K562 (cell line): ENCODE results near the gene C1orf167. TPM values are rescaled to one million over a fixed set of nuclear protein-coding genes. Genes with fewer than 3 reads are reported as not detected.

ENCODE experiments used
- BMI1 ChIP-seq: fragments of 150-350 bp; IDR thresholded peaks from 2 replicates; pipeline ENCODE4 v1.6.1; 2014; ENCODE audit warnings: low read length
- CHCHD3 ChIP-seq: fragments of 250-450 bp; sonication (Bioruptor Pico); IDR thresholded peaks from 2 replicates; pipeline ENCODE4 v2.1.2; 2022; ENCODE audit warnings: mild to moderate bottlenecking
- ELF4 ChIP-seq: fragments of 450-650 bp; formaldehyde crosslinking; IDR thresholded peaks from 2 replicates; pipeline ENCODE4 v1.4.0; 2022; ENCODE audit warnings: missing genetic modification characterization
- GTF2B ChIP-seq: IDR thresholded peaks from 2 replicates; pipeline ENCODE4 v1.6.1; 2011; ENCODE audit not compliant: insufficient read length; ENCODE audit errors: extremely low read depth
- HDAC1 ChIP-seq, 2 experiments: fragments of 450-650 bp; IDR thresholded peaks; 2 replicates each; pipeline ENCODE4 v1.6.1; 2016 to 2017; ENCODE audit warnings: inconsistent platforms in 1 of 2, mild to moderate bottlenecking in 1 of 2, moderate library complexity in 1 of 2
- HEY1 ChIP-seq: fragments of 250-450 bp; sonication (Bioruptor Pico); IDR thresholded peaks from 2 replicates; pipeline ENCODE4 v1.5.0; 2020; ENCODE audit warnings: mild to moderate bottlenecking, moderate library complexity, borderline replicate concordance
- JUND ChIP-seq, 2 experiments: IDR thresholded peaks; 2 replicates in 1 of 2; 3 replicates in 1 of 2; pipeline ENCODE4 v1.6.1; 2011; ENCODE audit warnings: borderline replicate concordance in 2 of 2, low read depth in 2 of 2, low read length in 2 of 2, improper control_type of control experiment in 1 of 2, missing biosample characterization in 1 of 2, missing genetic modification characterization in 1 of 2, missing genetic modification reagents in 1 of 2
- MAFF ChIP-seq: IDR thresholded peaks from 2 replicates; pipeline ENCODE4 v1.6.1; 2012; ENCODE audit warnings: low read length, improper control_type of control experiment
- MAFK ChIP-seq: IDR thresholded peaks from 2 replicates; pipeline ENCODE4 v1.6.1; 2011; ENCODE audit warnings: low read length, improper control_type of control experiment
- MED1 ChIP-seq: sonication (generic); formaldehyde crosslinking; IDR thresholded peaks from 2 replicates; pipeline ENCODE4 v1.8.1; 2023; ENCODE audit warnings: missing genetic modification reagents, borderline replicate concordance
- POLR2G ChIP-seq: fragments of 200-400 bp; formaldehyde crosslinking; IDR thresholded peaks from 2 replicates; pipeline ENCODE4 v1.6.1; 2017; ENCODE audit warnings: low read depth, mild to moderate bottlenecking, antibody characterized with exemption, low read length, moderate library complexity
- POU5F1 ChIP-seq: fragments of 150-350 bp; IDR thresholded peaks from 2 replicates; pipeline ENCODE4 v1.6.1; 2014; ENCODE audit warnings: borderline replicate concordance, low read length, low read depth, mild to moderate bottlenecking; ENCODE audit not compliant: partially characterized antibody
- SIRT6 ChIP-seq: IDR thresholded peaks from one replicate; pipeline ENCODE4 v1.6.1; 2012; ENCODE audit warnings: low read depth, mild to moderate bottlenecking, control low read depth, inconsistent platforms, low read length, moderate library complexity
- TFE3 ChIP-seq: fragments of 450-650 bp; formaldehyde crosslinking; IDR thresholded peaks from 2 replicates; pipeline ENCODE4 v1.4.0; 2020; ENCODE audit warnings: mild to moderate bottlenecking, mixed read lengths
- THRAP3 ChIP-seq: fragments of 450-650 bp; IDR thresholded peaks from 2 replicates; pipeline ENCODE4 v1.6.1; 2016; ENCODE audit warnings: mild to moderate bottlenecking, inconsistent platforms, borderline replicate concordance
- XRCC3 ChIP-seq: fragments of 450-650 bp; IDR thresholded peaks from 2 replicates; pipeline ENCODE4 v1.6.1; 2017; ENCODE audit warnings: mild to moderate bottlenecking, moderate library complexity
- YBX1 ChIP-seq: fragments of 450-650 bp; IDR thresholded peaks from 2 replicates; pipeline ENCODE4 v1.7.1; 2016; ENCODE audit warnings: mild to moderate bottlenecking
- YY1 ChIP-seq, 3 experiments: IDR thresholded peaks; 2 replicates each; pipeline ENCODE4 v1.6.1; 2011; ENCODE audit warnings: low read length in 2 of 3, mild to moderate bottlenecking in 2 of 3, moderate library complexity in 2 of 3, borderline replicate concordance in 1 of 3, control low read depth in 1 of 3, low read depth in 1 of 3; ENCODE audit not compliant: insufficient read depth in 3 of 3, insufficient replicate concordance in 2 of 3, control insufficient read depth in 1 of 3, insufficient read length in 1 of 3; ENCODE audit errors: extremely low read depth in 1 of 3
- ZNF165 ChIP-seq: fragments of 250-450 bp; sonication (Bioruptor Pico); IDR thresholded peaks from 2 replicates; pipeline ENCODE4 v1.4.0; 2020; ENCODE audit warnings: borderline replicate concordance
- ZNF282 ChIP-seq: sonication (generic); formaldehyde crosslinking; IDR thresholded peaks from 2 replicates; pipeline ENCODE4 v1.8.1; 2023; ENCODE audit warnings: missing genetic modification reagents
- ZNF785 ChIP-seq: fragments of 250-450 bp; sonication (Bioruptor Pico); IDR thresholded peaks from 2 replicates; pipeline ENCODE4 v1.4.0; 2020; ENCODE audit warnings: mild to moderate bottlenecking
- polyA plus RNA-seq, 8 experiments: library from polyadenylated mRNA; depleted of rRNA in 4 of 8; stranded (reverse) in 5 of 8; unstranded in 3 of 8; fragments of >200 nt; fragmentation: Nextera tagmentation in 2 of 8; fragmentation: Illumina TruSeq in 1 of 8; extraction: Ambion mirVana in 2 of 8; extraction: Trizol in 1 of 8; gene quantifications; 2 replicates each; pipeline versions ENCODE4 v1.2.1 to v1.2.3, GENCODE V29; 2011 to 2014; ENCODE audit warnings: inconsistent platforms in 1 of 8, missing spikeins in 1 of 8
- total RNA-seq, 7 experiments: library from RNA; depleted of rRNA in 6 of 7; stranded (reverse); fragments of >200 nt in 6 of 7; fragmentation: Illumina TruSeq in 2 of 7; extraction: Trizol in 2 of 7; gene quantifications; 2 replicates each; pipeline versions ENCODE4 v1.2.1 to v1.2.3, GENCODE V29; 2011 to 2021; ENCODE audit warnings: low replicate concordance in 1 of 7
- TF ChIP-seq, protein P1 (sequence below), 2 experiments: fragments of 450-650 bp; IDR thresholded peaks; 2 replicates each; pipeline ENCODE4 v1.6.1; 2016

Gene C1orf167
- total and polyA plus RNA-seq, 9 of the 15 experiments (the other 6 are each of a cell fraction or from before 2014, with no cell fraction given): 0.22 to 0.86 (median 0.31) TPM; not detected in 2

DNA sequence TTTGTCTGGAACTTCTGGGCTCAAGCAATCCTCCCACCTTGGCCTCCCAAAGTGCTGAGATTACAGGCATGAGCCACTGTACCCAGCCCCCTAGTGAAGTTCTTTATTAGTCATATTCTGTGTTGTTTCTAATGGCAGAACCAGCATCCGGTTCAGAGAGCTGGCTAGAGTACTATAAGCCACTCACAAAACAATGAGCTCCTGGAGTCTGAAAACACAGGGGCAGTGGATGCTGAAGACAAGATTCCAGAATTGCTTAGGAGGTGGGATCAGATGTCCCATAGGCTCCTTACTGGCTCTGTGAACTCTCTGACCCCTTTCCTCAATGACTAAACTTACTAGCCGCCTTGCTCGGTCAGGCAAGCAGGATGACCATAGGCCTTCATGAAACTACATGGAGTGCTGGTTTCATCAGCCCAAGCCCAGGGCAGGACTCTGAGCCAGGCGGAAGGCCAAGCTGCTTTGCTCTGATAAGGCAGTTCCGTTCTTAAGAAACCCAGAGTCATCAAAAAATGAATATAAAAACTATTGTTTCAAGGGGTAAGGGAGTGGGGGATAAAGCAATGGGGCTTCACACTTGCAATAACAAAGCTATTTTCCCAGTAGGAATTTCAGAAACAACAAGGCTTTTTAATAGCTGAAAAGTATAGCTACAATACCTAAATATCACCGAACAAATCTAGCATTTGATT, 35.7 kb downstream of the C1orf167 start (continued):
- TF ChIP-seq THRAP3 (no peak), ELF4 (CRISPR knock-in tag) (peak; percentile 82; the same call in 1 of the 2 replicates), JUND (IDR thresholded peaks at IDR 0.05; ENCODE audit: borderline replicate concordance, low read depth, low read length) (peak; percentile 85), JUND (tag; IDR thresholded peaks at IDR 0.05; ENCODE audit: borderline replicate concordance, low read depth, low read length) (peak; percentile 83; the same call in 2 of the 3 replicates), BMI1 (no peak), TFE3 (no peak), MAFF (peak; percentile 97), XRCC3 (no peak), CHCHD3 (CRISPR knock-in tag) (no peak), SIRT6 (no peak), ZNF785 (CRISPR knock-in tag) (no peak), MAFK (peak; percentile 96), HDAC1 (IDR thresholded peaks at IDR 0.05) (peak in 1 of 2 experiments; percentile 60; a peak in 2 of 4 replicates), HEY1 (CRISPR knock-in tag) (no peak), POU5F1 (no peak), MED1 (CRISPR knock-in tag) (no peak), ZNF165 (CRISPR knock-in tag) (no peak), ZNF282 (CRISPR knock-in tag) (no peak), YBX1 (no peak), GTF2B (no peak), POLR2G (peak; percentile 41; the same call in 1 of the 2 replicates), YY1 (IDR thresholded peaks at IDR 0.05; ENCODE audit: borderline replicate concordance in 1 of 3, control insufficient read depth in 1 of 3, extremely low read depth in 1 of 3, insufficient read depth in 3 of 3, insufficient read length in 1 of 3, insufficient replicate concordance in 2 of 3, low read depth in 1 of 3, low read length in 2 of 3) (peak in 2 of 3 experiments; percentile 33 to 74)
- TF ChIP-seq, protein P1, sequence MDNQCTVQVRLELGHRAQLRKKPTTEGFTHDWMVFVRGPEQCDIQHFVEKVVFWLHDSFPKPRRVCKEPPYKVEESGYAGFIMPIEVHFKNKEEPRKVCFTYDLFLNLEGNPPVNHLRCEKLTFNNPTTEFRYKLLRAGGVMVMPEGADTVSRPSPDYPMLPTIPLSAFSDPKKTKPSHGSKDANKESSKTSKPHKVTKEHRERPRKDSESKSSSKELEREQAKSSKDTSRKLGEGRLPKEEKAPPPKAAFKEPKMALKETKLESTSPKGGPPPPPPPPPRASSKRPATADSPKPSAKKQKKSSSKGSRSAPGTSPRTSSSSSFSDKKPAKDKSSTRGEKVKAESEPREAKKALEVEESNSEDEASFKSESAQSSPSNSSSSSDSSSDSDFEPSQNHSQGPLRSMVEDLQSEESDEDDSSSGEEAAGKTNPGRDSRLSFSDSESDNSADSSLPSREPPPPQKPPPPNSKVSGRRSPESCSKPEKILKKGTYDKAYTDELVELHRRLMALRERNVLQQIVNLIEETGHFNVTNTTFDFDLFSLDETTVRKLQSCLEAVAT (IDR thresholded peaks at IDR 0.05): peak in 1 of 2 experiments; percentile 48; a peak in 1 of 4 replicates
